A673 (cell line): ENCODE measurements around the gene PID1.

Experiments used
- CTCF ChIP-seq: fragments of 300-800, 200-600 bp; sonication (generic); conservative IDR thresholded peaks from 2 replicates; pipeline ENCODE4 v1.5.1; 2017; ENCODE audit warnings: low read depth, mild to moderate bottlenecking, antibody characterized with exemption, low read length, moderate library complexity, mixed read lengths
- EZH2 ChIP-seq: fragments of 200-600 bp; sonication (generic); IDR thresholded peaks from 2 replicates; pipeline ENCODE4 v1.6.1; 2017; ENCODE audit warnings: borderline replicate concordance, low read depth, mild to moderate bottlenecking, mixed read lengths, antibody characterized with exemption, low read length; ENCODE audit not compliant: poor library complexity, severe bottlenecking

GRCh38 chr2:229087843-229088516 lies 183.1 kb downstream of the PID1 start:
- no peak for TF ChIP-seq EZH2
- TF ChIP-seq CTCF = no peak
